Bone marrow (tissue), 2 donors: ENCODE data around the gene ARMC6.

Experiments used
- DNase-seq, 2 donors: peaks; one replicate each; lab custom pipeline; 2025; lab: John Stamatoyannopoulos, UW

Gene ARMC6

DNA sequence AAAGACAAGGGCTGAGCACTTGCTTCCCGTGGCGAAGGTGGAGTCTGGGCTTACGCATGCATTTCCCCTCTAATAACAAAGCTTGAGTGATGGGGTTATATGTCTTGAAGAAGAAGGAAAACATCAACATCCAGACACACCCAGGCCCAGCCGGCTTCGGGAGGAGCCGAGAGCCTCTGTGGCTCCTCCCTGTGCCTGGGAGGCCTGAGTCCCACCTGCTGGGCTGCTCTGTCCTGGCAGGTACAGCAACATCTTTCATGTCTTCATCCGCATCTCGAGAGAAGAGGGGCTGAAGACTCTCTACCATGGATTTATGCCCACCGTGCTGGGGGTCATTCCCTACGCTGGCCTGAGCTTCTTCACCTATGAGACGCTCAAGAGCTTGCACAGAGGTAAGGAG lies 74.3 kb downstream of the ARMC6 start:
- no peak for DNase-seq
